ENCODE measurements around the gene NEDD4L.

Gene NEDD4L

GRCh38 chr18:58188996-58189395 is 145.0 kb downstream of the NEDD4L start:
- no peak for DNase-seq

DNA sequence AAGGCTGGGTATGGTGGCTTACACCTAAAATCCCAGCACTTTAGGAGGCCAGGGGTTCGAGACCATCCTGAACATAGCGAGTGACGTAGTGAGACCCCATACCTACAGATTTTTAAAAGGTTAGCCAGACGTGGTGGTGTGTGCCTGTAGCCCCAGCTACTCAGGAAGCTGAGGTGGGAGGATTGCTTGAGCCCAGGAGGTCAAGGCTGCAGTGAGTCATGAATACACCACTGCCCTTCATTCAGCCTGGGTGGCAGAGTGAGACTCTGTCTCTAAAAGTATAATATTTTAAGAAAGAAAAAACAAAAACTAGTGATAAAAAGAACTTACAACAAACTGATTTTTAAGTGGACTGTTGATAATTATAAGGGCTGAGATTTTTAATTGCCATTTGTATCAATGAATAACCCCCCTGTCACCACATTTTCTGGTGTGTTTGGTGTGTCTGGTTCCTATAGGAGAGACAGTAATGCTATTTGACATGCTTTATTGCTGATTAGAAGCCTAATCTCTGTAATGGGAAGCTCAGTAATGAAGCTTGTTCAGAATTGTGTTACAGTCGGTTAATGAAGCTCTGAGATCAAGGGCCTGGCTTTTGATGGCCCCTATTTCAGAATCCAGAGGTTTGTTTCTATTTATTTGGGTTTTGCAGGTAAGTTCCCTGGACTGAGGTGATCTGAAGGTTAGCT is 147.0 kb downstream of the NEDD4L start:
- DNase-seq = no peak

DNA sequence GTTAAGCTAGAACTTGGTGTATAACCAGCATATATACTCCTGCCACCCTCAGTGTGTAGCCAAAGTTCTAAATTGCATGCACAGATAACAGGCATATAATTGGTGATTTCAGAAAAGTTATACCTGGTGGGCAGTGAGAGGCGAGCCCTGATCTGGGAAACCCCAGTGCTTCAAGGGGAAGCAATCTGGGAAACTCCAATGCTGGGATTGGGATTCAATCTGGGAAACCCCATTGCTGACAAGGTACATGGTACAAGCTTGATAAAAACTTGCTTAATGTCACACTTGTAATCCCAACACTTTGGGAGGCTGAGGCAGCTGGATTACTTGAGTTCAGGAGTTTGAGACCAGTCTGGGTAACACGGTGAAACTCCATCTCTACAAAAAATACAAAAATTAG is 147.6 kb downstream of the NEDD4L start:
- no peak for DNase-seq

DNA sequence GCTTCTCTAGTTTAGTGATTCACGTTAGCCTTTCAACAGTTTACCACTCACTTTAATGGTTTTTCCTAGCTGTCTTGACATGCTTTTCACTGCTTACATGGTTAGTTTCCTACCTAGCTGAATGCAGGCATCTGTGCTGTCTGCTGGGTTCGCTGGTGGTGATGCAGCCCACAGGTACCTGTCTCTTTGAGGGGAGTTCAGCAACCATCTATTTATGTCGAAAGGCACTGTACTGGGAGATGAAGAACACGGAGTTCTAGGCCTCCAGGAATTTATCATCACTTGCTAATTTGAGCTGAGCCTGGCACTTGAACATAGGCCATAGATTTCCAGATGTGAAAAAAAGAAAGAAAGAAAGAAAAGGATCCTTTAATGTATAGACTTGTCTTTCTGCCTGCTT is 148.5 kb downstream of the NEDD4L start:
- no peak for DNase-seq

DNA sequence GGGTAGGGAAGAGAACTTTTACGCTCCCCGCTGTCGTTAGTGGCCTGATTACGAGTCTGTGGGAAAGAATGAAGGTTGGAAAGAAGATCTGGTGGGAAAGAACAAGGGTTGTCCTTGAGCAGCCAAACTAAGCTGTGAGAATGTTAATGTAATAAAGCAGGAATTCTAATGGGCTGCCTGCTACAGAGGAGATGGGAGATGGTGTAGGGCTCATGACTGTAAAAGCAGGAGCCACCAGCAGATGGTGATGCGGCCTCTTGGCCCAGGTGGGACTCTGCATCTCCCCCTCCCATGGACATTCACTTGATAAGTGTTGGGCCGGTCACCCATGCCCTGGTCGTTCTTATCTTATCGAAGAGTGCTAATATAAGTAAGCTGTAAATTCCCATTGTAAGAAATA is 150.0 kb downstream of the NEDD4L start:
- DNase-seq = no peak

- peak; percentile 7 for DNase-seq
Measured at GRCh38 chr18:58195278-58195765, 151.3 kb downstream of the NEDD4L start.

DNA sequence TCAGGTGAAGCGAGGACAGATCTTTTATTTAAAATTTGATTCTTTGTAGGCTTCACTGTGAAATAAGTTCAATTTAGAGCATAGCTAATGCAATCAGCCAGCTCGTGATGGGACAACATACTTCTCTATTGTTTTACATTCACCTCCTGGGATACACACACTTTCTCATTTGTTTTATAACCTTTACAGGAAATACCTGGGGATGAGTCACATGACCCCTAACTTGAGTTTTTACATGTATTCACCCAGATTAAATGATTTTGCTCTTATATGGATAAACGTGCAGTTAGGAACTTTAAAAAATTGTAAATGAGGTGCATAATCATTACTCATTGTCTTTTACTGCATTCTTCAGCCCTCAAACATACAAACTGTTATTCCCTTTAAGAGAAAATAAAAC is 152.1 kb downstream of the NEDD4L start:
- no peak for DNase-seq

- no peak for DNase-seq
Measured at GRCh38 chr18:58196881-58197872, 153.2 kb downstream of the NEDD4L start.

GRCh38 chr18:58201268-58201667 is 157.2 kb downstream of the NEDD4L start:
- no peak for DNase-seq

DNA sequence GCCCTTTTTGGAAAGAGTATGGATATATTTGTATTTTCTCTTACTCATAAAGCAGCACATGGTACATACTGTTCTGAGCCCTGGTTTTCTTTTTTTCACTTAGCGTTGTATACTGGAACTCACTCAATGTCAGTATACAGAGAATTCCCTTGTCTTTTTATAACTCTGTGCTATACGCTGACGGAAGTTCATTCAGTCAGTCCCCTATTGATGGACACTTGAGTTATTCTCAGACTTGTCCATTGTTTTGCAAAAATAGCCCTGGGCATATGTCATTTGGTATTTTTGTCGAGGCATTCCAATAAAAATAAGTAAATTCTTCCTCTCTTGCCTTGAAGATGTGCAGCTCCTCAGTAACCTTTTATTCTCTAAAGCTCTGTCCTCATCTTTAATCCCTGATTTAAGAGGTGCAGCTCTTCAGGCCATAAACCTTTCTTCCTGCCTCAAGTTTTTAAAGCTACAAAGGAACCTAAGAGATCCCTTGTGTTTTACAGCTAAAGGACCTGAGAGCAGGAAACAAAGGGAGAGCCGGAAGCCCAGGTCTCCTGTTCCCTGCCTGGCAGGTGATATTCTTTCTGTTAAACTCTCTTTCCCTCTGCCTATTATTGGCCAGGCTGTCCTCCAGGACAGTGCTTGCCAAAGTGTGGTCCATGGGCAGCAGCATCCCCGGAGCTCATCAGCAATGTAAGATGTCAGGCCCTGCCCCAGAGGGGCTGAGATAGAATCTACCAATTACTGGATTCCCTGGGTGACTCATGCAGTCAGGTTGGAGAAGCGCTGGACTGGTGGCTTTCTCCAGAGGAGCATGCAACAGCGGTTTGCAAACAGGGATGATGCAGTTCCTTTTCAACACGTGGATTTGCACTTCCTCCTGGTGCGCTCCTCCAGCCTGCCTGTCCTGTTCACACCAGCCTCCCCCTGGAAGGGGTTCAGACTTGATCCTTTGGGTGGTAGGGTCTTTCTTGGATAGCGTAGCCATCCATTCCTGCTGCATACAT is 158.0 kb downstream of the NEDD4L start:
- DNase-seq = peak in 1 of 2 experiments; percentile 15

DNA sequence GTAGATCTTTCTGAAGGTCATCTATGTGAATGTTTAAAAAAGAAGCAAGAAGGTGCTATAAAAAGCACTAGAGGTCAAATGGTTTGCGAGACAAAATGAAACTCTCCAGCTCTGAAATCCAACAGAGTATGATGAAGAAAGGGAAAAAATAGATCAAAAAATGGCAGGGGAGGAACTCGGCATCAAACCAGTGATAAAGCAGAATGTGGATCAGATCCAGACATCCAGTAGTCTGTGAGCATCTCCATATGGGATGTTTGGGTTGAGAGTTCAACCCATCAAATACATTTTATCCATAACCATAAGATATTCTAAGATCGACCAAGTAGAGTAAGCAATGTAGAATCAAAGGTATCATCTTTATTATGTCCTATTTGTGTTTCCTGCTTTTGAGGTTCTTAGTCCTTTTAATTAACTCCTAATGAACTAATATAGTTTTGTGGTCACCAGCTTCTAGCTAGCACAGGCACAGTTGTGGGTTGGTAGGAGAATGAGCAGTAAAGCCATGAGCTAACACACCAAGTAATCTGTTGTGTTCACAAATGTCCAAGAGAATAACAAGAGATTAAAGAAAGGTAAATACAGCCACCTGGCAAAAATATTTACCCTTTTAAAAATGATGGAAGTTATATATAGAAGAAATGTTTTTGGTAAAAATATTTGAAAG is 160.9 kb downstream of the NEDD4L start:
- no peak for DNase-seq

DNA sequence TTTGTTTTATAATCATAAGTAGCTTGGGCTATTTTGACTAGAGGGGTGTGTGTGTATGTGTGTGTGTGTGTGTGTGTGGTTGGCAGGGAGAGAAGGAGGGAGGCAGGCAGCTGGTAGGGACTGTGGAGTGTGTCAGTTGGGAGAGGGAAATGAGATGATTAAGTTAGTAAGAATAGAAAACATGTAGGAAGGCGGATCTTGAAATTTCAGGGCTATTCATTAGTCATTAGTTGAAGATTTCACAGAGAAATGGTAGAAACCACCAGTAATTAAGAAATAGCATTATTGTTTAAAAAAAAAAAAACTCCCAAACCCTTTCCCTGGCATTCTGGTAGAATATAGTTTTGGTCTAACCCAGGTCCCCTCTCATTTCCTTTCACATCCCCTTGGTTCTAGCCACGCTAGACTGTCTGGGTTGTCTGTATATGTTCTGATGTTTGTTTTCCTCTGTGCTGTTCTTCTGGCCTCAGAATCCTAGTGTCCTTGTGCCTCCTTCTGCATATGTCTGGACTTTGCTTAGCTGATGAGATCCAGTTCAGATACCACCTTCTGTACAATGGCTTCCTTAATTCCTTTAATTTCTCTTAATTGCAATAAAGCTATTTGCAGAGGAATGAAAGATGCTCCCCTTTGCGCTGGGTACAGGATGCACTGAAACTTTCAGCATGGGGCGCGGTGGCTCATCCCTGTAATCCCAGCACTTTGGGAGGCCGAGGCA is 161.6 kb downstream of the NEDD4L start:
- DNase-seq = no peak

GRCh38 chr18:58207520-58208152 is 163.6 kb downstream of the NEDD4L start:
- DNase-seq = no peak

DNA sequence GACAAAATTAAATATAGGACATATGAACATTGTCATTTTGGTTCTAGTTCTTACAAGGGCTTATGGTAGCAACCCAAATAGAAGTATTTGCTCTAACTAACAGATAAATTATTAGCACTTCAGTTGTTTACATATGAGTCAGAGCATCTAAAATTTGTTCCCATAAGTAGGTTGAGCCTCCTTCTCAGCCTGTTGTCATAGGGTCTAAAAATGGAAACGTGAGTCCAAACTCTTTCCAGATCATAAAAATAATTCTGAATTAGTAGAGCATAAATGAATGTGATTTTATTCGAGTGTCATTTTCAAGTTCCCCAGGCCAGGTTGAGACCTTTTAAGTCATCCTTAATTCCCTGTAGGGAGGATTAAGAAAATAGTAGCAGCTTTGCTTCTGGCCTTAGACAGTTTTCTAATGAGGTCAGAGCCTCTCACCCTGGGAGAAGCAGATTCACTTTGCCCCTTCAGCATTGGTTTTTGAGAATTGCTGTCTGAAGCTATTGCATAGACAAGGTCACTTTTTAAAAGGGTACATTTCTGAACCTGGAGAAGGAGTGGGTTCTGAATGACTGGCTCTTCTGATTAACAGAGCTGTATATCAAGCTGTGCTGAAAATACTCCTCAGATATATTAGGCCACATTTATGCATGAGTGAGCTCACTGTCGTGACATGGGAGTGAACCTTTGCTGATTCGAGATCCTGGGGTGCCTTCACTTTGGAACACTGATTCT is 164.3 kb downstream of the NEDD4L start:
- no peak for DNase-seq

GRCh38 chr18:58209326-58209725 is 165.3 kb downstream of the NEDD4L start:
- no peak for DNase-seq

DNA sequence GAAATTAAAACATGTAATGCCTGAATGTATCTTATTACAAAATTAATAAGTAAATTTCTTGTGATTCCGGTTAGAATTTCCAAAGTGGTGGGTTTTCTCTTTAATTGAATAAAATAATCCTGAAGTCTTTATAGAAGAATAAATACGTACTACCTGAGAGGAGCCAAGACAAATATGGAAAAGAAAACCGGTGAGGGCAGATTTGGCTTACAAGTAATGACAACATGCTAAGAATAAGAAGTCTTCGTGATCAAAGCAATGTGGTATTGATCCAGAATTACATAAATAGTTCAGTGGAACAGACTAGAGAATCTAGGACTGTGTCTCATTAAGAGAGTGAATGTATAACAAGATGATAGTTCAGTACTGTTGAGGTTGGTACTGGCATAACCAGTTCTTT is 167.5 kb downstream of the NEDD4L start:
- no peak for DNase-seq

- no peak for DNase-seq
Measured at GRCh38 chr18:58212274-58212673, 168.2 kb downstream of the NEDD4L start.

DNA sequence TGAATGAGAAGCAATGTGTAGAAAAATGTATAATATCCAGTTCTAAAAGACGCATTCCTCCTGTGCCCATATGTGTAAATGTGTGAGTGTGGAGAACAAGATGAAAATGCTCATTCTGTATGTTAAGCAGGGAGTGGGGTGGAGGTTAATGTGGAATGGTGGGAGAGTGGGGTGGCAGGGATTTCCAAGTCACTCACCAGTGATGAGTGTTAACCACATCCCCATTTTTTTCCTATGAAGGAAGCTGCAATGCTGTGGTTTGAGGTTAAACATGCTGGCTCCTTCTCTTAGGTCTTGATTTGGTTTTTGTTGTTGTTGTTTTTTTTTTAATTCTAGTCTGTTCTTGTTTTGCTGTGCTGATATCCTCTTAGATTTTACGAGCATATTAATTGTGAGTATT is 169.4 kb downstream of the NEDD4L start:
- peak; percentile 24 to 46 for DNase-seq

GRCh38 chr18:58215011-58215410 is 171.0 kb downstream of the NEDD4L start:
- no peak for DNase-seq

GRCh38 chr18:58216071-58216481 is 172.1 kb downstream of the NEDD4L start:
- no peak for DNase-seq
